SW 1271 (cell line): ENCODE results near the gene PSG11.
"Not testable (repeated sequence)": the region's sequence is repeated elsewhere in the genome, so short reads cannot be mapped to it uniquely, and the experiment has no call there.

Experiments
- DNase-seq, 2 experiments: peaks; one replicate each; lab custom pipeline; 2025; lab: John Stamatoyannopoulos, UW

The PSG11 gene

GRCh38 chr19:43026369-43026768, at the start of gene PSG11:
Gene PSG11 (minus strand): TSS chr19:43026469. CDS start chr19:43026372, 97 bp downstream.
- DNase-seq = not testable (repeated sequence)

- not testable (repeated sequence) for DNase-seq
These were observed 36.1 kb upstream of the PSG11 start for GRCh38 chr19:43062418-43062817.

GRCh38 chr19:43061326-43061725, 35.1 kb upstream of the PSG11 start:
- not testable (repeated sequence) for DNase-seq

- DNase-seq = not testable (repeated sequence)
These were observed 34.0 kb upstream of the PSG11 start for GRCh38 chr19:43060254-43060653.

GRCh38 chr19:43059482-43059881, 33.2 kb upstream of the PSG11 start:
- DNase-seq = not testable (repeated sequence)

- DNase-seq = not testable (repeated sequence)
These were observed 32.2 kb upstream of the PSG11 start for GRCh38 chr19:43058440-43058839.

GRCh38 chr19:43047966-43048365, 21.7 kb upstream of the PSG11 start:
- not testable (repeated sequence) for DNase-seq

GRCh38 chr19:43046578-43046977, 20.3 kb upstream of the PSG11 start:
- not testable (repeated sequence) for DNase-seq

- not testable (repeated sequence) for DNase-seq
These were observed 17.4 kb upstream of the PSG11 start for GRCh38 chr19:43043492-43044180.

- peak in 1 of 2 experiments; percentile 13 for DNase-seq
These were observed 5.4 kb upstream of the PSG11 start for GRCh38 chr19:43031645-43032044.

- DNase-seq = no peak
These were observed 2.6 kb upstream of the PSG11 start for GRCh38 chr19:43028866-43029265.

- not testable (repeated sequence) for DNase-seq
These were observed 1.7 kb upstream of the PSG11 start for GRCh38 chr19:43027985-43028384.

GRCh38 chr19:43027061-43027460, 792 bp upstream of the PSG11 start:
- not testable (repeated sequence) for DNase-seq

- peak; percentile 20 to 39 for DNase-seq
These were observed 4.2 kb downstream of the PSG11 start for GRCh38 chr19:43022098-43022497.

- peak; percentile 26 to 46 for DNase-seq
These were observed 4.6 kb downstream of the PSG11 start for GRCh38 chr19:43021629-43022028.

GRCh38 chr19:43019588-43019987, 6.7 kb downstream of the PSG11 start:
- not testable (repeated sequence) for DNase-seq

- DNase-seq = not testable (repeated sequence)
These were observed 20.4 kb downstream of the PSG11 start for GRCh38 chr19:43005841-43006240.

- not testable (repeated sequence) for DNase-seq
These were observed 21.4 kb downstream of the PSG11 start for GRCh38 chr19:43004846-43005245.

GRCh38 chr19:43003634-43004033, 22.6 kb downstream of the PSG11 start:
- not testable (repeated sequence) for DNase-seq

- not testable (repeated sequence) for DNase-seq
These were observed 23.3 kb downstream of the PSG11 start for GRCh38 chr19:43002948-43003347.

- not testable (repeated sequence) for DNase-seq
These were observed 30.1 kb downstream of the PSG11 start for GRCh38 chr19:42996161-42996560.

GRCh38 chr19:42992029-42992604, 34.2 kb downstream of the PSG11 start:
- DNase-seq = not testable (repeated sequence)

GRCh38 chr19:42989851-42990250, 36.4 kb downstream of the PSG11 start:
- DNase-seq = no peak
